Astrocyte of the cerebellum (primary cell): ENCODE data around the gene NFE2L3.
A peak's percentile ranks its signal among the peaks of the same experiment; 100 is the strongest.

Experiments used
- DNase-seq: peaks from one replicate; pipeline ENCODE4 v3.0.0-alpha.2; 2011; ENCODE audit warnings: low read depth
- H3K4me3 ChIP-seq: 2 replicates; pipeline ENCODE4 v1.5.1; 2011; ENCODE audit warnings: mild to moderate bottlenecking, low read depth, low read length, moderate library complexity
- CTCF ChIP-seq: IDR thresholded peaks from 2 replicates; pipeline ENCODE4 v1.5.1; 2012; ENCODE audit warnings: low read length, low read depth, moderate library complexity, mild to moderate bottlenecking; ENCODE audit errors: missing control alignments
- in situ Hi-C: cut with HindIII; loops from 2 replicates; pipeline ENCODE4 v1.10.0; 2017; ENCODE audit warnings: low sequenced_read_pairs

NFE2L3 gene

GRCh38 chr7:26151953-26152781 is at the start of gene NFE2L3:
TSS of gene NFE2L3 (plus strand) at chr7:26152198. CDS start at chr7:26152499, 301 bp downstream.
- H3K4me3 ChIP-seq = peak within 1 kb of the TSS; percentile 53
- in situ Hi-C loops = loop anchor here (25.0 kb wide), 1 partner anchor 1010 kb away; the partner anchor contains the start of genes HOXA10, HOXA3, HOXA7 and HOXA9
- DNase-seq = peak; percentile 18
- no peak for TF ChIP-seq CTCF

GRCh38 chr7:26103596-26103995 is 48.4 kb upstream of the NFE2L3 start:
- DNase-seq = no peak
- H3K4me3 ChIP-seq = no peak overlapping the region
- in situ Hi-C loops = no loop called here
- no peak for TF ChIP-seq CTCF

- TF ChIP-seq CTCF = no peak
- no peak for DNase-seq
- no peak overlapping the region for H3K4me3 ChIP-seq
- in situ Hi-C loops = loop anchor here (5.0 kb wide), 1 partner anchor 103 kb away; no protein-coding TSS in a partner anchor
Observed at GRCh38 chr7:26105236-26105635, 46.8 kb upstream of the NFE2L3 start.

- H3K4me3 ChIP-seq = no peak overlapping the region
- in situ Hi-C loops = loop anchor here (5.0 kb wide), 1 partner anchor 104 kb away; no protein-coding TSS in a partner anchor
- DNase-seq = no peak
- TF ChIP-seq CTCF = no peak
Observed at GRCh38 chr7:26105931-26106330, 46.1 kb upstream of the NFE2L3 start.

GRCh38 chr7:26112203-26112740 is 39.7 kb upstream of the NFE2L3 start:
- H3K4me3 ChIP-seq = no peak overlapping the region
- in situ Hi-C loops = no loop called here
- DNase-seq = no peak
- TF ChIP-seq CTCF = no peak

- in situ Hi-C loops = no loop called here
- no peak for TF ChIP-seq CTCF
- no peak for DNase-seq
- H3K4me3 ChIP-seq = no peak overlapping the region
Observed at GRCh38 chr7:26115650-26116049, 36.3 kb upstream of the NFE2L3 start.
